Body of pancreas (tissue), 4 donors: ENCODE measurements around the gene PSG4.
"Not testable (repeated sequence)": the region's sequence is repeated elsewhere in the genome, so short reads cannot be mapped to it uniquely, and the experiment has no call there.

Source experiments
- CTCF ChIP-seq, 7 experiments: fragments of 450-650 bp in 4 of 7; fragments of 200-600 bp in 3 of 7; sonication (generic) in 3 of 7; IDR thresholded peaks; one replicate each; pipeline ENCODE4 v1.5.1; 2016 to 2019; ENCODE audit warnings: antibody characterized with exemption in 7 of 7
- POLR2A ChIP-seq, 3 donors: fragments of 450-650 bp; IDR thresholded peaks; one replicate each; pipeline ENCODE4 v1.6.1; 2016; ENCODE audit warnings: antibody characterized with exemption in 3 of 3, mild to moderate bottlenecking in 2 of 3

- peak in 5 of 7 experiments; percentile 30 to 48 (median 41) for TF ChIP-seq CTCF (IDR thresholded peaks at IDR 0.05)
- TF ChIP-seq POLR2A (IDR thresholded peaks at IDR 0.05): not testable (repeated sequence)
Observed at GRCh38 chr19:43207174-43207573, 1.7 kb upstream of the PSG4 start.
